ENCODE results near the gene NDOR1.
A peak's percentile ranks its signal among the peaks of the same experiment; 100 is the strongest.

The NDOR1 gene

DNA sequence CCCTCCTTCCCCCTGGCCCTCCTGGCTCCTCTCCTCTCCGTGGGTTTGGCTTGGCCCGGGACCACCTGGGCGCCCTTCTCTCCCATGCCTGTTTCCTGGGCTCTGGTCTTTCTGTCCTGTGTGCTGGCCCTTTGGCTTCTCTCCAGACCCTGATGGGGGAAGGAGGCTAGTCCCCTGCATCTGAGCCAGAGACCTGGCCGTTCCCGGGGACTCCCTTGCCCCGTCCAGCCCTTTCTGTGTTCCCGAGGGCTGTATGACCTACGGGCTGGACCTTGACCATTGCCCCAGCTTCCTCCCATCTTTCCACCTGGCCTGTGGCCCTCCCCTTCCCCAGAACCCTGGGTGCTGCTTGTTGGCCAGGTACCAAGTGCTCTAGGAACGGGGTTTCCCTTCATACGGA lies 58.0 kb downstream of the NDOR1 start:
- Mint-ChIP-seq H3K4me1 (peaks cover 11 to 26% of the 10 kb centered on the region in 2 donors), H3K4me3 (no peak overlapping the region), H3K27me3 (no peaks in the 10 kb centered on the region), H3K9me3 (no peaks in the 10 kb centered on the region), H3K36me3 (peaks cover 30 to 38% of the 10 kb centered on the region in 2 donors), H3K27ac (peak overlapping the region; percentile 43)
- DNase-seq: no peak
- ATAC-seq (replicated peaks): no peak

- H3K27ac Mint-ChIP-seq: no peak overlapping the region
- H3K9me3 Mint-ChIP-seq: no peaks in the 10 kb centered on the region
- peaks cover 15 to 31% of the 10 kb centered on the region in 2 donors for H3K4me1 Mint-ChIP-seq
- no peaks in the 10 kb centered on the region for H3K27me3 Mint-ChIP-seq
- H3K4me3 Mint-ChIP-seq: no peak overlapping the region
- DNase-seq (no peak), ATAC-seq (replicated peaks) (no peak)
- peaks cover 34 to 43% of the 10 kb centered on the region in 2 donors for H3K36me3 Mint-ChIP-seq
Observed at GRCh38 chr9:137264067-137264466, 58.6 kb downstream of the NDOR1 start.

- peak overlapping the region; percentile 59 for H3K27ac Mint-ChIP-seq
- no peaks in the 10 kb centered on the region for H3K27me3 Mint-ChIP-seq
- no peak overlapping the region for H3K4me3 Mint-ChIP-seq
- peaks cover 21 to 38% of the 10 kb centered on the region in 2 donors for H3K4me1 Mint-ChIP-seq
- DNase-seq (no peak), ATAC-seq (replicated peaks) (no peak)
- peaks cover 43 to 53% of the 10 kb centered on the region in 2 donors for H3K36me3 Mint-ChIP-seq
- no peaks in the 10 kb centered on the region for H3K9me3 Mint-ChIP-seq
Observed at GRCh38 chr9:137265496-137266161, 60.1 kb downstream of the NDOR1 start.

DNA sequence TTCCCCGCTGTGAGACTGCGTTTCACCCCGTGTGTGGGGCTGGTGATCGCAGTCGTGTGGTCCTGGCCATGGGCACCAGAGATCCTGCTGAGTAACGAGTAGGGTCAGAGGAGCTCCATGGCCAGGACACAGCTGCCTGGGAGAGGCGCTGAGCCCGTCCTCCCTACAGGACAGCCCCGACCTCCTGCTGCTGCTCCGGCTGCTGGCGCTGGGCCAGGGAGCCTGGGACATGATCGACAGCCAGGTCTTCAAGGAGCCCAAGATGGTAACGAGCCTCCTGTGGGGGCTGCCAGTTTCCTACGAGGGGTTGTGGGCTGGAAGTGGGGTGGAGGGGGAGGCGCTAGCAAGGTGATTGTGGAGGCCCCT lies 60.6 kb downstream of the NDOR1 start:
- Mint-ChIP-seq H3K4me3 (no peak overlapping the region), H3K9me3 (no peaks in the 10 kb centered on the region), H3K36me3 (peaks cover 46 to 57% of the 10 kb centered on the region in 2 donors), H3K27me3 (no peaks in the 10 kb centered on the region), H3K27ac (no peak overlapping the region), H3K4me1 (peaks cover 21 to 41% of the 10 kb centered on the region in 2 donors)
- DNase-seq (no peak), ATAC-seq (replicated peaks) (no peak)
